ENCODE data around the gene MAD1L1.

The MAD1L1 gene

DNA sequence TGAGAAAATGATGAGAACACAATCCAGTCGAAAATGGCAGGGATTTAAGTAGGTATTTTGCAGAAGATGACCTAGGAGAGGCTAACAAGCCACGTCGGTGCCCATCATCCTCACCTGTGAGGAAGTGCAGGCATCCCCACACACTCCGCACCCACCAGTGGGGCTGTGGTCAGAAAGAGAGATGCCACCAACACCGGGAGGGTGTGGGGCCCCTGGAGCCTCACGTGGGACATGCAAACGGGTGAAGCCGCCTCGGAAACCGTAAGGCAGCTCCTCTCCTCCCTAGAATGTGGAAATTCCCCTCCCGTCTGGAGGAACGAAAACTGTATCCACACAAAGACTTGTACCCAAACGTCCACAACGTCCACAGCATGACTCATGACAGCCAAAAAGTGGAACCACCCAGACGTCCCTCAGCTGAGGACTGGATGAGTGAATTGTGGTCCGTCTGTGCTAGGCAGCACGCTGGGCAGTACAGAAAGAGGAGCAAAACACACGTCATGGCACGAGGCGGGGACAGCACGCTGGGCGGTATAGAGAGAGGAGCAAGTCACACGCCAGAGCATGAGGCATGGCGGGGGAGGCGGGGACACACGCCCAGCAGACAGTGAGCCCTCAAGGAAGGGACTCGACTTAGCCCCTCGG lies 316.7 kb downstream of the MAD1L1 start:
- no peak for DNase-seq

- no peak for DNase-seq
Measured at GRCh38 chr7:1915326-1915725, 317.4 kb downstream of the MAD1L1 start.

DNA sequence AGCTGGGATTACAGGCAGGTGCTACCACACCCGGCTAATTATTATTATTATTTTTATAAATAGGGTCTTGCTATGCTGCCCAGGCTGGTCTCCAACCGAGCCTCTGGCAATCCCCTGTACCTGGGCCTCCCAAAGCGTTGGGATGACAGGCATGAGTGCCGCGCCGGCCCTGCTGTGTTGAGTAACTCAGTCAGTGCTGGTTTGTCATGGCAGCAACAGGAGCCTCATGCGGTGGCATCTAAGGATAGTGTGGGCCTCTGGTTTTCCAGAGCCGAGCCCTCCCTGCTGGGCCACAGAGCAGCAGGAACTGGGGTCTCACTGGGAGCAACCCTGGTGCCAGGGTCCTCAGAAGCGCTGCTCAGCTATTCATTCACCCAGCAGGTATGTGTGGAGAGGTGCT lies 318.0 kb downstream of the MAD1L1 start:
- DNase-seq: no peak

DNA sequence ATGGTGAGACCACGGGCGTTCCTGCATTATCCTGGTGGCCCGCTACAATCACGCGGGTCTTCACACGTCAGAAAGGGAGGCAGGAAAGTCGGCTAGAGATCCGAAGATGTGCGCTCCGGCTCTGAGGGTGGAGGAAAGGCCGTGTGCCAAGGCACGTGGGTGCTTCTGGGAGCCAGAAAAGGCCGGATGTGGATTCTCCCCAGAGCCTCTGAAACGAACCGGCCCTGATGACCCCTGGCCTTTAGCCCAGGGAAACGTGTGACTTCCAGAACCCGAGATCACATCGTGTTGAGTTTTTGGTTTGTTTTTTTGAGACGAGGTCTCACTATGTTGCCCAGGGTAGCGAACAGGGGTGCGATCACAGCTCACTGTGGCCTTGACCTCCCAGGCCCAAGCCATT lies 318.4 kb downstream of the MAD1L1 start:
- DNase-seq: no peak

DNA sequence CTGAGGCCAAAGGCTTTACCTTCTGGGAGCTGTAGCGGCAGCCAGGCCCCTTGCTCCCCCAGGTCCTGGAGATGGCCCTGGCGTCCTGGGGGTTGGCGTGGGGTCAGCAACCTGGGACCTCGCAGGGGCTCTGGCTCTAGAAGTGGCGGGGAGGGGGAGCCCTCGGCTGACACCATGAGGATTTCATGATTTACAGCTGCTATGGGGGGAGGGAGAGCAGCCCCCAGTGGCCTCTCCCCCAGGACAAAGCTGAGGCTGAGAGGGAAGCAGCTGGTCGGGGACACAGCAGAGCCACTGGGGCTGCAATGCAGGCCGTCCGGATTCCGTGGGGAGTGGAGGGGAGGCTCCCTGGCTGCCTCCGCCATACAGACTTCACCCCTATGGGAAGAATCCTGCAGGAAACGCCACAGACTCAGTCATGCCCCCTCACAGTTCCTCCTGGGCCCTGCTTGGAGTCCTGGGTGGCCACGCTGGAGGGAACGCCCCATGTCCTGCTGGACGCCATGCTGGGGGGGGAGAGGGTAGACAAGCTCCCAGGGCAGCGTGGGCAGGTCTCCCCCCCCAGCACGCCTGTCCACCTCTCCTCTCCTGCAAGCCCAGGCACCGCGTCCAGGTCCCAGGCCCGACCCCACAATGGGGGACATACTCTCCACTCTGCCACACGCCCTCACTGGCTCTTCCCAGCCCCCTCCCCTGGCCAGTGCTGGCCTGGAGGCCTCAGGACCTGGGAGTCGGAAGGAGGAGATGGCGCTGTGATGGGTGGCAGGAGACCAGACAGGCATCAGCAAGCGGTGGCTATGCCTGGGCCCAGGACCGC lies 319.1 kb downstream of the MAD1L1 start:
- DNase-seq: no peak

- DNase-seq: no peak
Measured at GRCh38 chr7:1912593-1913465, 319.9 kb downstream of the MAD1L1 start.

DNA sequence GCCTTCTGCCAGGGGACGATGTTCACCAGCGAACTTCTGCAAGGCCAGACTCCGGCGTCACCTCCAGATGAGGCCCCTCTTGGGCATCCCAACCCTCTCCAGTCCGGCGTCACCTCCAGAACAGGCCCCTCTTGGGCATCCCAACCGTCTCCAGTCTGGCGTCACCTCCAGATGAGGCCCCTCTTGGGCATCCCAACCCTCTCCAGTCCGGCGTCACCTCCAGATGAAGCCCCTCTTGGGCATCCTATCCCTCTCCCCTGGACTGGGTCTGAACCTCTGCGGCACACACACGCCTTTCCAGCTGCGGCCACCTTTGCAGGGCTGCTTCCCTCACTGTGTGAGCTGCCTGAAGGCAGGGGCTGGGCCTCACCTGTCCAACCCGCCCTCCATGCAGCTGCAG lies 321.2 kb downstream of the MAD1L1 start:
- no peak for DNase-seq

DNA sequence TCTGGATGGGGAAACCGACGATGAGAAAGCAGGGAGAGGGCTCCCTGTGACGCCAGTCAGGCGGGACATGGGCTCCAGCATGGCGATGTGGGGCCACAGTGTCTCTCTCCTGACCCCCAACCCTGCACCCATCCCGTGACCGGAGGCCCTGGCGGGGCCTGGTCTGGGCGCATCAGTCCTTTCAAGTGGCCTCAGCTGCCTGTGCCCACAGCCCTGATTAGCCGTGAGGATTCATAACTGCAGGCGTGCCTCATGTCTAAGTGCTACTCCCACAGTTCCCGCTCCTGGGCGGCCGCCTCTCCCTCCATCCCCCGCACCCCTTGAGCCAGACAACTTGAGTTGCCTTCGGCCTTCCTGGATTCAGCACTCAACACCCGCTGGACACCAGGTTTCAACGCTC lies 321.9 kb downstream of the MAD1L1 start:
- no peak for DNase-seq

- no peak for DNase-seq
Measured at GRCh38 chr7:1910081-1910685, 322.6 kb downstream of the MAD1L1 start.

DNA sequence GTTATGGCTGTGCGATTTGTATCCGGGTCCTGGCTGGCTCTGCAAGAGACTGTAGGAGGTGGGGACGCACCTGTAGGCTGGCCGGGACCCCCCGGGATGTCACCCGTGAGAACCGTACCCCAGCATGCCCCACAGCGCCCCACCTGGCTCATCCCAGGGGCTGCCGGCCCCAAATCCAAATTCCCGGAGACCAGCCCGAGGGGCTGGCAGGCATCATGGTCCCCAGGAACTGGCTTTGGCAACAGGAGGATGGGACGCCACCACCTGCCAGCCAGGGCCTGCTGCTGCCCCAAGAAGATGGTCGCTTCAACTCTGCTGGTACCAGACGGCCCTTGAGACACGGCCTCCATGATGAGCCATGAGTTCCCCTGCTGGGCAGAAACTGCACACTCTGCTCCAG lies 323.3 kb downstream of the MAD1L1 start:
- DNase-seq: no peak

DNA sequence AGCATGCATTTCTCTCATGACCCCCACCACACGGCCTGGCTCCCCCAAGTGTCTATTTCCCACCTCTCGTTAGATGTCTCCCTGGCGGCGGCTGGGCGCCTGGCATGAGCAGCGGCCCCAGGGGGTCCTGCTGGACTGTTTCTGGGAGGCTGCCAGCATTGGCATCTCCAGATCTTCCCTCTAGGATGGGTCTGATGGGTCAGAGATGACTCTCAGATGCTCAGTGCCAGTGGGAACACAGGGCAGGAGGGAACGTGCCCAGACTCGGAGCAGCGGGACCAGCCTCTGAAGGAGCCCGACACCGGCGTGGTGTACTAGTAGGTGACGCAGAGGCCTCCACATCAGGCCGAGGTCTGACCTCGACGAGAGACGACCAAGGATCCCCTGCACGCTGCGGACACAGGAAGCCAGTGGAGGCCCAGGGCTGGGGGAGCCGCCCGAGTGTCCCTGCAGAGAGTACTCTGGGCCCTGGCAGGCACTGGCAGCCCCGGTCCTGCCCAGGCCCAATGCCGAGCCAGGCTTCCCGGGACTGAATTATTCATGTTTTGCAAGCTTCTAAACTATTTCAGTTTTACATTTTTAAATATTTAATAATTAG lies 323.8 kb downstream of the MAD1L1 start:
- no peak for DNase-seq

- DNase-seq: no peak
Measured at GRCh38 chr7:1907751-1908365, 324.9 kb downstream of the MAD1L1 start.

GRCh38 chr7:1906988-1907745 lies 325.6 kb downstream of the MAD1L1 start:
- DNase-seq: no peak

DNA sequence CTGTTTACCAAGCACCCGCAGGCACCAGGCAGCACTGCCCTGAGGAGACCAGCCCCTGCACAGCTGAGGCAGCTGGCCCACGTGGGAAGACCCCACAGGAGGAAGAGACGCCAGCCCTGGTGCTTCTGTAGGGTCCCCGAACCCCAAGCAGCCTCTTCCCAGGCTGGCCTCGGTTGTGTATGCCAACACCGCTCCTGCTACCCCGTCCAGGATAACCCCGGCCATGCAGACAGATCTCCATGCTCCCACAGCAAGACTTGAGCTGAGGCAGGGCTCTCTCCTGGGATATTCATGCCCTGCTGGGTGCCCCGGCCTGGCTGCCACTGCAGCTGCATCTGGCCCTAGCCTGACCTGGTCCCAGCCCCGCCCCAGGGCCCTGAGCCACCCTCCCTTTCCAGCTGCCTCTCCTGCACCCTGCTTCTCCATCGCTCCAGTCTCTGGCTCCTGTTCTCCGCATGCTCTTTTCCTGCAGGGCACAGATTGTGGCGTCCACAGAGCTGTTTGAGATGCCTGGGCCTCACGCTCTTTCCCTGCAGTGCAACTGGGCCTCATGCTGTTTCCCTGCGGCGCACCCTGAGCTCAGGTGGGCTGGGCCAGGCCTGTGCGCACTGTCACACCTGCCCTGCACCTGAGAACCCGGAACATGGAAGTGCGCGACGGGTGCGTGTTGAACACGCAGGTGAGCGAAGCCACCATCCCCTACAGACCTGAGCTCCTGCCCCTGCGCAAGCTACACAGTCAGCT lies 326.5 kb downstream of the MAD1L1 start:
- no peak for DNase-seq

DNA sequence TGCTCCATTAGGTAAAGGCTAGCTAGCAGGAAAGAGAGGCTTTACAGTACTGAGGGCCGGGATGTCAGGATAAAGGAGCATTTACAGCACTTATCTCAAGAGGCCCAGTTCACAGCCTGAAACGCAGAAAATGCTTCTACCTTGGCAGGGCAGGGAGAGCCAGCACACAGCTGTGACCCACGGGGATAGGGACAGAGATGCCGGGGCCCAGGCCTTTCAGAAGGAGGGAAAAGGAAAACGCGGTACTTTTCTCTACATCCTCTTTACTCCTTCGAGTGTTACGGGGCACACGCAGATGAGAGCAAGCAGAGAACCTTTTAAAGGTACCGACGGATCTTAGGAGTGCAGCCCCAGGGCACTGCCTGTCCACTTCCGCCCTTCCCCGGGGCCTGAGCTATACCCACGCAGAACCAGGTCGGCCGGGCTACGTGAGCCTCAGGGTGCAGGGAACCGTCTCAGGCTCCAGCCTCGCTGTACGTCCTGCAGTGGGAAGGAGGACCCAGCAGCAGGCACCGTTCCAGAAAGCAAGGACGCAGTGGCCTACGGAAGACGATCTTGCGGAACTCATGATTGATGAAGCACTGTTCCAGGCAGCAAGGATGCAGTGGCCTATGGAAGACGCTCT lies 330.4 kb downstream of the MAD1L1 start:
- no peak for DNase-seq

- no peak for DNase-seq
Measured at GRCh38 chr7:1901431-1902210, 331.1 kb downstream of the MAD1L1 start.

GRCh38 chr7:1900847-1901246 lies 331.9 kb downstream of the MAD1L1 start:
- DNase-seq: no peak

DNA sequence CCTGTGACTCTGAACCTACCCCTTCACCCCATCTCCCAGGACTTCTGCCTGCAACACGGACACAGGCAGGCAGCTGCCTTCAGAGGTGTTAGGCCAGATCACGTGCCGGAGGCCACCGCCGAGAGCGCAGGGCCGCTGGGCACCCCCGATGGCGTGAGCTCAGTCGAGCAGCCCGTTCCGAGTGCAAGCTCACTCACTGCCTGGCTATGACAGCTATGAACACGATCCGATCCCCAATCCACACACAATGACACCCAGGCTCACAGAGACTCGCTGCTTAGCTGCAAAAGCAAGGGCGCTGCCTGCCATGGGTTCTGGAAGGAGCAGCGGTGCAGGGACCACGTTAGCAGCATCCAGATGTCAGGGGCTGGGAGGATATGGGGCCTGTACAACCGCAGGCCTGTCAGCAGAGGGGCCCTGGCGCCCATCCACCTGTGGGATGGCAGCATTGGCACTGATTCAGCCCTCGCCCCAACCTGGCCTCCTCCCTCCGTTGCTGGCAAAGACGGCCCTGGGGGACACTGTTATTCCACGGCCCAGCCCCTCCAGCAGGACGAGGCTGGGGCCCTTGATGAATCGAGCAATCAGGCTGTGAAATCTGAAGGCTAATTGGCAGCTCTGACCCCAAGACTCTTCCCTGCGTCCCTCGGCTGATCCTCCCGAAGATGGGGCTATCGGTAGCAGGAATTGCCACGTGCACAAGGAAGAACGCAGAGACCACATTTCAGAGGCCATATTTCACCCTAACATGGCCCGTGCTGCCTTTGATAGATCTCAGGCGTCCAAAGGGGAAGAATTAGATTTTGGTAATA lies 332.6 kb downstream of the MAD1L1 start:
- no peak for DNase-seq

DNA sequence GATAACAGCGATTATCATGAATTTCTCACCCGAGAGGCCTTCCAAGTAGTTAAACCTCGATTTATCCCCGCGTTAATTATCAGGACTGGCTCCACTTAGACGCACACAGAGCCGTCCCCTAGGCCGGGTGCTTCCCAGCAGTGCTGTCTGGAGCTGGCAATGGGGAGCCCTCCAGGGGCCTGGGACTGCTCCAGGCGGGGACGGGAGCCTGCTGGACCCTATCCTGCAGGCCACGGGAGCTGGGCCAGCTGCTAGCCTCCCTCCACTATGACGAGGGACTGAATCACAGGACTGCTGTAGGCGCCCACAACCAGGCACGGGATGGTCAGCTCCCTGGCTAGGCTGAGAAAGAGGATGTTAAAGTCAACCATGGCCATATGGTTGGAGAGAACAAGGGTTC lies 333.5 kb downstream of the MAD1L1 start:
- DNase-seq: no peak
